GM23338 (cell line): ENCODE data around the gene PHF1. TPM values are rescaled to one million over a fixed set of nuclear protein-coding genes. Genes with fewer than 3 reads are reported as not detected.

Experiments used
- ATAC-seq: fragments of 200-7000 bp; cut with Tn5 transposase; 3 replicates; pipeline ENCODE4 v1.9.1; 2020
- DNase-seq: peaks from one replicate; pipeline ENCODE4 v3.0.0-alpha.2; 2015; ENCODE audit warnings: low spot score
- H2AFZ ChIP-seq: fragments of 200-600 bp; sonication (generic); 2 replicates; pipeline ENCODE4 v1.8.0; 2016; ENCODE audit warnings: antibody characterized with exemption, mild to moderate bottlenecking, moderate library complexity
- H3F3A ChIP-seq: fragments of 200-600 bp; sonication (generic); replicated peaks from 2 replicates; pipeline ENCODE4 v1.8.0; 2017; ENCODE audit warnings: antibody characterized with exemption, mixed run types, low read depth
- H3K27ac ChIP-seq: fragments of 200-600 bp; sonication (generic); 2 replicates; pipeline ENCODE4 v1.6.1; 2016; ENCODE audit warnings: low read depth
- H3K27me3 ChIP-seq: fragments of 200-600 bp; sonication (generic); 2 replicates; pipeline ENCODE4 v1.8.0; 2016; ENCODE audit warnings: mild to moderate bottlenecking, mixed run types, moderate library complexity; ENCODE audit not compliant: insufficient read depth
- H3K36me3 ChIP-seq: fragments of 200-600 bp; sonication (generic); 2 replicates; pipeline ENCODE4 v1.8.0; 2016; ENCODE audit warnings: mild to moderate bottlenecking; ENCODE audit not compliant: insufficient read depth
- H3K4me1 ChIP-seq: fragments of 200-600 bp; sonication (generic); 2 replicates; pipeline ENCODE4 v1.8.0; 2016; ENCODE audit warnings: mild to moderate bottlenecking, moderate library complexity; ENCODE audit not compliant: insufficient read depth
- H3K4me2 ChIP-seq: fragments of 200-600 bp; sonication (generic); 2 replicates; pipeline ENCODE4 v1.7.1; 2017; ENCODE audit warnings: mixed run types
- H3K4me3 ChIP-seq: fragments of 200-600 bp; sonication (generic); 2 replicates; pipeline ENCODE4 v1.6.1; 2016; ENCODE audit warnings: mixed run types
- H3K79me2 ChIP-seq: fragments of 200-600 bp; sonication (generic); replicated peaks from 2 replicates; pipeline ENCODE4 v1.8.0; 2017; ENCODE audit warnings: mild to moderate bottlenecking; ENCODE audit not compliant: insufficient read depth
- H3K9me2 ChIP-seq: fragments of 200-600 bp; sonication (generic); 2 replicates; pipeline ENCODE4 v1.8.0; 2017; ENCODE audit not compliant: insufficient read depth
- H4K20me1 ChIP-seq: fragments of 200-600 bp; sonication (generic); replicated peaks from 2 replicates; pipeline ENCODE4 v1.8.0; 2017; ENCODE audit warnings: mild to moderate bottlenecking; ENCODE audit not compliant: insufficient read depth
- H3K27ac Mint-ChIP-seq: 2 replicates; pipeline ENCODE4 v1.8.0; 2020; ENCODE audit warnings: inconsistent platforms, mild to moderate bottlenecking, moderate library complexity, mixed read lengths
- H3K27me3 Mint-ChIP-seq: 3 replicates; pipeline ENCODE4 v1.8.0; 2022; ENCODE audit warnings: low read depth, mild to moderate bottlenecking, moderate library complexity, mixed read lengths, inconsistent platforms; ENCODE audit not compliant: insufficient read depth, poor library complexity
- H3K36me3 Mint-ChIP-seq: 3 replicates; pipeline ENCODE4 v1.8.0; 2021; ENCODE audit warnings: low read depth, mild to moderate bottlenecking, inconsistent platforms, moderate library complexity, mixed read lengths
- H3K4me1 Mint-ChIP-seq: 3 replicates; pipeline ENCODE4 v1.8.0; 2020; ENCODE audit warnings: mild to moderate bottlenecking, inconsistent platforms, mixed read lengths
- H3K4me3 Mint-ChIP-seq: 3 replicates; pipeline ENCODE4 v1.8.0; 2021; ENCODE audit warnings: moderate library complexity, mild to moderate bottlenecking, inconsistent platforms, mixed read lengths
- H3K9me3 Mint-ChIP-seq: 3 replicates; pipeline ENCODE4 v1.8.0; 2020; ENCODE audit warnings: moderate library complexity, mild to moderate bottlenecking, inconsistent platforms, mixed read lengths
- CREB1 ChIP-seq: fragments of 250-450 bp; sonication (Bioruptor Pico); IDR thresholded peaks from 2 replicates; pipeline ENCODE4 v1.5.0; 2020; ENCODE audit warnings: low read depth, mild to moderate bottlenecking, moderate library complexity
- EZH2 ChIP-seq: fragments of 200-600 bp; sonication (generic); IDR thresholded peaks from one replicate; pipeline ENCODE4 v1.8.0; 2017; ENCODE audit warnings: antibody characterized with exemption, mild to moderate bottlenecking, low read depth; ENCODE audit not compliant: unreplicated experiment
- EZH2phosphoT487 ChIP-seq: fragments of 200-600 bp; sonication (generic); IDR thresholded peaks from one replicate; pipeline ENCODE4 v1.8.1; 2018; ENCODE audit warnings: antibody characterized with exemption; ENCODE audit not compliant: unreplicated experiment
- JUNB ChIP-seq: IDR thresholded peaks from one replicate; pipeline ENCODE4 v1.6.1; 2016; ENCODE audit warnings: antibody characterized with exemption; ENCODE audit not compliant: unreplicated experiment
- NANOG ChIP-seq: IDR thresholded peaks from 2 replicates; pipeline ENCODE4 v1.6.1; 2016; ENCODE audit warnings: antibody characterized with exemption, borderline replicate concordance
- POLR2AphosphoS5 ChIP-seq: IDR thresholded peaks from 2 replicates; pipeline ENCODE4 v1.6.1; 2016; ENCODE audit warnings: antibody characterized with exemption, low read depth
- ZNF331 ChIP-seq: fragments of 250-450 bp; sonication (Bioruptor Pico); IDR thresholded peaks from 2 replicates; pipeline ENCODE4 v1.5.0; 2020; ENCODE audit warnings: low read depth, mild to moderate bottlenecking, moderate library complexity
- ZNF462 ChIP-seq: fragments of 250-450 bp; sonication (Bioruptor Pico); IDR thresholded peaks from 2 replicates; pipeline ENCODE4 v1.5.0; 2020; ENCODE audit warnings: mild to moderate bottlenecking, moderate library complexity
- polyA plus RNA-seq: library from polyadenylated mRNA; unstranded; fragments of >200 nt; fragmentation: Nextera tagmentation; extraction: Ambion mirVana; gene quantifications from 2 replicates; pipeline ENCODE4 v1.2.1, GENCODE V29; 2016
- total RNA-seq: library from RNA; depleted of rRNA; stranded (reverse); fragments of >200 nt; shearing (Covaris generic); gene quantifications from 2 replicates; pipeline ENCODE4 v1.2.3, GENCODE V29; 2014

PHF1 gene
- total and polyA plus RNA-seq, 2 experiments from 2014 or later: 29.4 to 46.7 TPM

GRCh38 chr6:33418690-33419291 is 8.0 kb downstream of the PHF1 start (continued):
- TF ChIP-seq ZNF462 (CRISPR knock-in tag): 0 out of 2 replicates have a peak, but pooled peaks have one; percentile 14
- peak; percentile 52; the same call in 1 of the 2 replicates for TF ChIP-seq CREB1 (CRISPR knock-in tag)

GRCh38 chr6:33419580-33420490 is 9.0 kb downstream of the PHF1 start, which contains the start of gene SYNGAP1:
SYNGAP1 (plus strand) TSS chr6:33420065; CDS start chr6:33420265, 200 bp downstream.
- Histone ChIP-seq H3K4me3 (peak within 1 kb of the TSS; percentile 98), H3F3A (peaks cover 16% of the 10 kb centered on the region), H3K4me2 (peak within 1 kb of the TSS; percentile 87), H3K27me3 (no peaks in the 10 kb centered on the region), H3K4me1 (peaks cover 45% of the 10 kb centered on the region), H3K79me2 (peaks cover 58% of the 10 kb centered on the region), H2AFZ (no peak within 1 kb of the TSS), H3K36me3 (peaks cover 9% of the 10 kb centered on the region; the same call in 1 of the 2 replicates), H4K20me1 (peaks cover 20% of the 10 kb centered on the region), H3K27ac (peak within 1 kb of the TSS; percentile 98), H3K9me2 (no peaks in the 10 kb centered on the region)
- no peaks in the 10 kb centered on the region for H3K9me3 Mint-ChIP-seq
- ATAC-seq: peak; percentile 13
- H3K27ac Mint-ChIP-seq: peak within 1 kb of the TSS; percentile 98
- peaks cover 52% of the 10 kb centered on the region for H3K36me3 Mint-ChIP-seq
- peak; percentile 76 for DNase-seq
- H3K4me1 Mint-ChIP-seq: peaks cover 76% of the 10 kb centered on the region
- H3K27me3 Mint-ChIP-seq: peaks cover 27% of the 10 kb centered on the region
- peak within 1 kb of the TSS; percentile 99 for H3K4me3 Mint-ChIP-seq
- TF ChIP-seq EZH2phosphoT487: no peak
- TF ChIP-seq POLR2AphosphoS5: peak; percentile 34; the same call in 1 of the 2 replicates
- no peak for TF ChIP-seq JUNB
- TF ChIP-seq EZH2: no peak
- TF ChIP-seq NANOG: no peak
- no peak for TF ChIP-seq ZNF331 (CRISPR knock-in tag)
